ENCODE results near the gene GFOD1.
"Not testable (repeated sequence)": the region's sequence is repeated elsewhere in the genome, so short reads cannot be mapped to it uniquely, and the experiment has no call there.

Gene GFOD1

GRCh38 chr6:13463941-13464340 lies 23.5 kb downstream of the GFOD1 start:
- no peak for DNase-seq (ENCODE audit: low spot score)

GRCh38 chr6:13463328-13463717 lies 24.1 kb downstream of the GFOD1 start:
- no peak for DNase-seq (ENCODE audit: low spot score)

DNA sequence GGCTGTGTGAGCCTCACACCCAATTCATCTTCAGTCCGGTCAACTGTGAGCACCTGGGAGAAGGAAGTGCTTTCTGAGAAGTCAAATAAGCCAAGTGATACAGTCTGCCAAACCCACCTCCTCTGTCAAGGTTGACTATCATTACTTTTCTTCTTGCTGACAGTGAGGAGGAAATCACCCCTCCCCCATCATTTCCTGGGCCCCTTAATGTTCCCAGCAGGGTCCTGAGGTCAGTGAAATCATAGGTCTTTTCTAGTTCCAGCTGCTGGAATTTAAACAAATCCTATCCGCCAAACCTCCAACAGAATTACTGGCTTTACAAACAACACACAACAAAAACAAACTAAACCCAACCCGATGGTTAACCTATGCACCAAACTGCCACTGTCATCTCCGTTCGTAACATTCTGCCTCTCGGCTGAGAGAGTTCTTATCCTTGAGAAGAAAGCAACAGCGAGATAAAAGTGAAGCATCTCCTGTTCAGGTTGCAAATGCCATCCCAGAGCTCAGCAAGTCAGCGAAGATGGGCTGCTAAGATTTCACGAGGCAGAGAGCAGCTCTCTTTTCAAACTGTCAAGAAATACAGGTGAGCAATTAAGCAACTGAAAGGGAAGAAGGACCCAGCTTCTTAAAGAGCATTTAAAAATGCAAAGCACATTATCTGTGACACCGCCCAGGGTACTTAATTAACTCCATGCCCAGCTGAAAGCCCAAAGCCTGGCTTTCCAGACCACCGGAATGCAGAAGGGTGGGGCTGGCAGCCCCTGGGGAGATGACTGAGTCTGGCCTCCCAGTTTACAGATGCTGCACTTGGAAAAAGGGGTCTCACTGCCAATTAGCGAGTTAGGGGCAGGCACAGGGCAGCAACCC lies 24.7 kb downstream of the GFOD1 start:
- DNase-seq (ENCODE audit: low spot score), result no peak

GRCh38 chr6:13461805-13462204 lies 25.6 kb downstream of the GFOD1 start:
- DNase-seq (ENCODE audit: low spot score), result no peak

DNA sequence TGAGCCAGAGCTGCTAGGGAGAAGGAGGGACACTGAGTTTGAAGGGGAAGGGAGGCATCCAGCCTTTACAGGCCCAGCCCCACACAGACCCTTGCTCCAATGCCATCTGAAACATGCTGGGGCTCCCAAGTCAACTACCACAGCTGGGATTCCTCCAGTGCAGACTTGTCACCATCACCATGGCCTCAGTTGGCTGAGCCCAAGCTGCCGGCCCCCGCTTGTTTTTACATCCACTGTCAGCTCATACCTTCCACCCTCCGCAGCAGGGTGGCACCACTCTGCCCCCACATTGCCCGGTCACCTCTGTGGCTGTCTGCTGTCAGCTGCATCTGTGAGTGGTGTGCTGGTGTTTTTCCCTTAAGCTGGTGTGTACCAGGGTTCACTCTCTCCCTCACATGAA lies 26.1 kb downstream of the GFOD1 start:
- DNase-seq (ENCODE audit: low spot score), result no peak

- not testable (repeated sequence) for DNase-seq (ENCODE audit: low spot score)
Measured at GRCh38 chr6:13460289-13460688, 27.1 kb downstream of the GFOD1 start.

- DNase-seq (ENCODE audit: low spot score), result no peak
Measured at GRCh38 chr6:13457577-13457976, 29.8 kb downstream of the GFOD1 start.

DNA sequence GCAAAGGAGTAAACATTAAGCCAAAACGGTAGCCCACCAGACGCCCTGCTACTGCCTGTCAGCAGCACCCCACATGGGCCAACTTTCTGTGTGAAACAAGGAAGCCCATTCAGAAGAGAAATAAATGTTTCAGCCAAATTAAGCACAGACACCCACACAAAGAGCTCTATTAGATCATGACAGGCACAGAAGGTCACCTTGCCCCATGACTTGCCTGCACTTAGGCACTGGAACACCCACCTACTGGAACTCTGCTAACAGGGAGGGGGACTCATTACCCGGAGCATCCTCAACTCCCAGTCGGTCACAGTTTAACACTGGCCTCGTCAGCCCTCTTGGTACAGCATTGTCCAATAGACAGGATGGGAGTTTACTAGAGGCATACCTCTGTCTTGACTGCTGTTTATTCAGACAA lies 31.8 kb downstream of the GFOD1 start:
- DNase-seq (ENCODE audit: low spot score), result no peak

DNA sequence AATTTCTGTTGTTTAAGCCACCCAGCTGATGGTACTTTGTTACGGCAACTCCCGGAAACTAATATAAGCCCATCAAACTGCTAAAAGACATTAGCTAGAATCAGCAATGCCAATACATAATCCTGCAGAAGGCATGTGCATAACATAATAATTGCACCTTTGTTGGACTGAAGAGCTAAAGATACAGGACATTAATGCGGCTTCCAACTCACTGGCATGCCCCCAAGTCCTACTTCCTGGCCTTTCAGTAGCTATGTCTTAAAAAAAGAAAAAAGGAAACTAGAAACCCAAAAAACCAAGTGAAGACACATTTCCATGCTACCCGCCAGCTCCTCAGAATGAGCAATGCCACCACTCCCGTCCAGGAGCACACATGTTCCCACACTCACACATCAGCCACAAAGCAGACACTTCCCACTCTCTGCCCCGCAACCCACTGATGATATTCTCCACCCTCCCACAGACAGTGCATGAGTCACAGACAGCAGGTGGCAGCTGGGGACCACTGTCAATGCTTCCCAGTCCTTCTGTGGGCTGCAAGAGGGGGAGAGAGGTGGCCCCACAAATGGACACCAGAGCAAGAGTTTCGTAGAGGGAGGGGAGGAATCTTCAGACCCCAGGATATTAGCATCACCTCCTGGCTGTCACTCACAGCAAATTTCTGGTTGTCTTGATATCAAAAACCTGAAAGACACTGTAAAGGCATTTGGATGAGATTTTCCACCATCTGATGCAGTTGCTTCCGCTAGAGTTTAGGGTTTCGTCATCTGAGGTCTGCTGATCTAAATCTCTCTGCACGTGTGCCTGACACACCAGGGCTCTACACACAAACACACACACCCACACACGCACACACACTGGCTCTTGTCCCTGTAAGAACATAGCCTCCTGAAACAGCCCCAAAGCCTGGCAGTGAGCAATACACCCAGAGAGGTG lies 32.8 kb downstream of the GFOD1 start:
- DNase-seq (ENCODE audit: low spot score), result peak; percentile 65

DNA sequence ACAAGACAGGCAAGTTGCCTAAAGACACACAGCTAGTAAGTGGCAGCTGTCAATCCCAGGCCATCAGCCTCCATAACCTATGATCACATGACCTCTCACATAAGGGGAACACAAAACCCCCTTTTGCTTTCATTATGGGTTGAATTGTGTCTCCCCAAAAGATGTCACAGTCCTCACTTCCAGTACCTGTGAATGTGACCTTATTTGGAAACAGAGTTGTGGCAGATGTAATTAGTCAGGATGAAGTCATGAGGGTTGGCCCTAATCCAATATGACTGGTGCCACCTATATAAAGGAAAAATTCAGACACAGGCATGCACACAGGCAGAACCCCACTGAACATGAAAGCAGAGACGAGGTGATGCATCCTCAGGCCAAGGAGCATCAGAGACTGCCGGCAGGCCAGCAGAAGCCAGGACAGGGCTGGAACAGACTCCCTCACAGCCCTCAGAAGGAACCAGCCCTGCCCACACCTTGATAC lies 33.6 kb downstream of the GFOD1 start:
- peak; percentile 58 for DNase-seq (ENCODE audit: low spot score)

DNA sequence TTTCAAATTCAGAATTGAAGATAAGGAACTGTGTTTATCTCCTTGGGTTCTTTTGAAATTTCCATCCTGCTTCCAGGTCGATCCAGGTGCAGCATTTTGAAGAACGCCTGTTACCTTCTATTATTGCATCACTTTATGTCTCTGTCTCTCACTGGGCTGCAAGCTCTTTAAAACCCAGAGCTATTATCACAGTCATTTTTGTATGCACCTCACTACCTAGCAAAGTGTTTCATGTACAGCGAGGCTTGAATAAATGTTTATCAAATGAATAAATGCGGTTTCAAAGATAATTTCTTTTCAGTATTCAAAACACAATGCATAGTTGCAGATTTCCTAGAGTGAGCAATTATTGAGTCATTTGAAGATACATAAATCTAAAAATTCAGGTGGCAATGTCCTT lies 34.2 kb downstream of the GFOD1 start:
- DNase-seq (ENCODE audit: low spot score), result no peak

- no peak for DNase-seq (ENCODE audit: low spot score)
Measured at GRCh38 chr6:13452346-13453117, 34.9 kb downstream of the GFOD1 start.

DNA sequence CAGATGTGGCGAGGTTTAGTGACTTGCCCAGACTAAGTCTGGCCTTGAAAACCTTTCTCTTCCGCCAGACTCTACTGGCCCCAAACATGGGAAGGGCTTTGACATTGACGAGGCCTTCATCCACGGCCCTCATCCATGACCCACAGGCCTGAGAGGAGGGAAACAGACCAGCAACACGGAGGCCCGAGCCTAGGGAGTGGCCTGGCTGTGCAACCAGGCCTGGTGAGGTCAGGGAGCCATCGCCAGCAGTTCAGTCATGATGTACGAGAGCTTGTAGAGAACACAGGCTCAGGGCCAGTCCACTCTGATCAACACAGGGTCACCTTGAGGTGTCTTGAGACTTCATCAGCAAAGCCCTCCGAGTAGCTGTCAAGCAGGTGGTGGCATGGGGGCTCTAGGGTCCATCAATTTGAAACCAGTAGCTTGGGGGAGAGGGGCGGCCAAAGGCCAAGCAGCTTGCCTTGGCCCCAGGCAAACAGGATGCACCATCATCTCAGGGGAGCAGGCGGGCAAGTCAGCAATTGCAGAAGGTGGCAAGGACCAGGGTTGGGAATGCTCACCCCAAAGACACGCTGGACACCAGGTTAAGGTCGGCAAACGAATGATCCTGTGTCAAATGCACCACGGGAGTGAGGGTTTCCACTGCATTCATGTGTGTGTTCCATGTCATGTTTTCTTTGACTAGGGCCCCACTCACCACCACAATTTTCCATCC lies 36.1 kb downstream of the GFOD1 start:
- DNase-seq (ENCODE audit: low spot score), result no peak

- DNase-seq (ENCODE audit: low spot score), result no peak
Measured at GRCh38 chr6:13450628-13451027, 36.8 kb downstream of the GFOD1 start.

- DNase-seq (ENCODE audit: low spot score), result no peak
Measured at GRCh38 chr6:13447949-13448724, 39.3 kb downstream of the GFOD1 start.

DNA sequence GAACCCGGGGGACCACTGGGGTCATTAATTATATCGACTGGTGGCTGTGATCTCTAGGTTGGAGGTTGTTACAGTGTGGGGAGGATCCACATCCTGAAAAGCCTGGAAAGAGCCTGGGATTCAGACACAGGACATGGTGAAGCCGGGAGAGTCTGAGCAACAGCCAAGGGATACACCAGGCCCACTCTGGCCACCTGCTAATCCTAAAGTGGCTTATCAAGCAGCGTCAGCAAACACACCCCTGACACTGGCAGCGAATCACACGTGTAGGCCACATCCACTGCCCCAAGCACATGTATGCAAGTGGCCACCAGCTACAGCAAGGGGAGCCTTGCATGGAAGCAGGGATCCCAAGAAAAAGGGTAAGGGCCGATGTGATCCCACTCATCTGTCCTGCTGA lies 41.0 kb downstream of the GFOD1 start:
- no peak for DNase-seq (ENCODE audit: low spot score)

DNA sequence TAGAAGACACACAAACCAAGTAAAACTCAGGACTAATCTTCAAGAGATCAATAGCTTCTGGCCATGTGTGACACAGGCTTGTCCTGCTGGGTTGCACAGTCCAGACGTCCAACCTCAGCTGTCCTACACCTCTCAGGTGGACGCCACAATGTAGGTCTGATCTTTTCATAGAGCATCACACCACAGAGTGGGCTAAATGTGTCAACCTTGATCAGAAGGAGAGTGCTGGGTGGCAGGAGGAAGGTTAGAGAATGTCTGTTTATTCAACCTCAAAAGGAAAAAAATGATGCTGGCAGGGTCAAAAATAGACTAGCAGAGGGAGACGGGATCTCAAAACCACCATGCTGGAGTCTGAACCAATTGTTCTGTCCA lies 41.7 kb downstream of the GFOD1 start:
- DNase-seq (ENCODE audit: low spot score), result no peak

DNA sequence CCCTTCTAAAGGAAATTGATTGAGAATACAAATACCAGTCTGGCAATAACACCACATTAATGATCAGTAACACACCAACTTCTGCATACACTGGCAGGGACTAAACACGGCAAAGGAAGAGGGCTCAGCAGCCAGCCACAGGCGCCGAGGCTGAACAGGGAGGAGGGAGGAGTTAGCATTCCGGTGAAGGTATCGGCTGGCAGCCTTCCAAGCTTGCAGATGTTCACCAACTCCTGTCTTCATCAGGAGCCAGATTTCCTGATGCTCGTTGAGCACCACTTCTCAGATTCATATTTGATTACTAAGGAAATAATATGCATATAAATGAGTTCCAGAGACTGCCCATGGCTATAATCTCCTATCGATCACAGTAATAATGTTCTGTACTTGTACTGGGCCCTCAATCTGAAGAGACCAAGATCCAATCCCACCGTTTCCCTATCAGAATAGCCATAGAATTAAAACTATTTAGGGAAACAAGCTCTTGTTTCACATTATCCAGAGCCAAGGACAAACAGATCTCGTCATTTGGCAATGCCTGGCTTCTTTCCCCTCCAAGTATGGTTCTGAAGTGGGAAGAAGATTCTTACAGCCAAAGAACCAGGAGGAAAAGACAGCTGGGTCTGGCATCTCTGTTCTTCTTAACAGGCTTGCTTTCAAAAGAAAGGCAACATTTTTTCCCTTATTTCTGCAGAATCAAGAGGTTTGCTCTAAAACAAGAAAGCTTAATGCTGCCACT lies 42.2 kb downstream of the GFOD1 start:
- no peak for DNase-seq (ENCODE audit: low spot score)

- DNase-seq (ENCODE audit: low spot score), result no peak
Measured at GRCh38 chr6:13444604-13445003, 42.8 kb downstream of the GFOD1 start.

DNA sequence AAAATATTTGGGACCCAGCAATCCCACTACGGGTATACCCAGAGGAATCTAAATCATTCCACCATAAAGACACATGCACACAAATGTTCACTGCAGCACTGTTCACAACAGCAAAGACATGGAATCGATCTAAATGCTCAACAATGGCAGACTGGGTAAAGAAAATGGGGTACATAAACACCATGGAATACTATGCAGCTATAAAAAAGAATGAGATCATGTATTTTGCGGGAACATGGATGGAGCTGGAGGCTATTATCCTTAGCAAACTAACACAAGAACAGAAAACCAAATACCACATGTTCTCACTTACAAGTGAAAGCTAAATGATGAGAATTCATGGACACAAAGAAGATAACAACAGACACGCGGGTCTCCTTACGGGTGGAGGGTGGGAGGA lies 43.4 kb downstream of the GFOD1 start:
- not testable (repeated sequence) for DNase-seq (ENCODE audit: low spot score)
